WERI-Rb-1 (cell line): ENCODE measurements around the gene DMD.

ENCODE experiments used
- DNase-seq: peaks from one replicate; pipeline ENCODE4 v3.0.0-alpha.2; 2020
- H3K27ac ChIP-seq: fragments of 250-450 bp; sonication (Bioruptor Pico); 2 replicates; pipeline ENCODE4 v1.5.1; 2020; ENCODE audit warnings: mild to moderate bottlenecking, moderate library complexity
- H3K27me3 ChIP-seq: fragments of 250-450 bp; sonication (Bioruptor Pico); 2 replicates; pipeline ENCODE4 v1.5.1; 2021; ENCODE audit warnings: mild to moderate bottlenecking, low read depth, moderate library complexity; ENCODE audit not compliant: insufficient read depth, severe bottlenecking
- H3K36me3 ChIP-seq: fragments of 250-450 bp; sonication (Bioruptor Pico); 2 replicates; pipeline ENCODE4 v1.5.1; 2020; ENCODE audit warnings: mild to moderate bottlenecking, moderate library complexity
- H3K4me3 ChIP-seq: 2 replicates; pipeline ENCODE4 v1.5.1; 2011; ENCODE audit warnings: low read depth, mild to moderate bottlenecking, control low read depth, low read length
- H3K9me3 ChIP-seq: fragments of 250-450 bp; sonication (Bioruptor Pico); 2 replicates; pipeline ENCODE4 v1.5.1; 2021; ENCODE audit warnings: mild to moderate bottlenecking, moderate library complexity; ENCODE audit not compliant: severe bottlenecking
- TF ChIP-seq, protein P1 (sequence below): IDR thresholded peaks from 2 replicates; pipeline ENCODE4 v1.5.1; 2011; ENCODE audit warnings: low read depth, mild to moderate bottlenecking, control low read depth, inconsistent platforms, low read length

Gene DMD

DNA sequence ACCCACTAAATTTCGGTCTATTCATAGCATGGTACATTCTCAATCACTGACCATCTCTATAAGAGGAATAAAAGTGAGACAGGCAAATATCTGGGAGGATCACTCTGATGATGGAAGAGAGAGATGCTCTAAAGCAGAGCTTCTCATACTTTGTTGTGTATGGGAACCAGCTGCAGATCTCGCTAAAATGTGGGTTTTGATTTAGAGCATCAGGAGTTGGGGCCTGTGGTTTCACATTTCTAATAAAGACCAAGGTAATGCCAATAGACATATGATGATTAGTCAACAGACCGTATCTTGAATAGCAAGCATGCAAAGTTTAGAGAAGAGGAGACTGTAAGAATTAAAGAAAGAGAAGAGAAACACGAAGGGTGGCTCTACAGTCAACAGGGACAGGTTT, 2032.1 kb downstream of the DMD start:
- Histone ChIP-seq H3K27ac (no peak overlapping the region), H3K27me3 (peaks cover 2% of the 10 kb centered on the region), H3K9me3 (no peaks in the 10 kb centered on the region), H3K4me3 (no peak overlapping the region), H3K36me3 (no peaks in the 10 kb centered on the region)
- TF ChIP-seq, protein P1, sequence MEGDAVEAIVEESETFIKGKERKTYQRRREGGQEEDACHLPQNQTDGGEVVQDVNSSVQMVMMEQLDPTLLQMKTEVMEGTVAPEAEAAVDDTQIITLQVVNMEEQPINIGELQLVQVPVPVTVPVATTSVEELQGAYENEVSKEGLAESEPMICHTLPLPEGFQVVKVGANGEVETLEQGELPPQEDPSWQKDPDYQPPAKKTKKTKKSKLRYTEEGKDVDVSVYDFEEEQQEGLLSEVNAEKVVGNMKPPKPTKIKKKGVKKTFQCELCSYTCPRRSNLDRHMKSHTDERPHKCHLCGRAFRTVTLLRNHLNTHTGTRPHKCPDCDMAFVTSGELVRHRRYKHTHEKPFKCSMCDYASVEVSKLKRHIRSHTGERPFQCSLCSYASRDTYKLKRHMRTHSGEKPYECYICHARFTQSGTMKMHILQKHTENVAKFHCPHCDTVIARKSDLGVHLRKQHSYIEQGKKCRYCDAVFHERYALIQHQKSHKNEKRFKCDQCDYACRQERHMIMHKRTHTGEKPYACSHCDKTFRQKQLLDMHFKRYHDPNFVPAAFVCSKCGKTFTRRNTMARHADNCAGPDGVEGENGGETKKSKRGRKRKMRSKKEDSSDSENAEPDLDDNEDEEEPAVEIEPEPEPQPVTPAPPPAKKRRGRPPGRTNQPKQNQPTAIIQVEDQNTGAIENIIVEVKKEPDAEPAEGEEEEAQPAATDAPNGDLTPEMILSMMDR, result no peak
- DNase-seq, result no peak

DNA sequence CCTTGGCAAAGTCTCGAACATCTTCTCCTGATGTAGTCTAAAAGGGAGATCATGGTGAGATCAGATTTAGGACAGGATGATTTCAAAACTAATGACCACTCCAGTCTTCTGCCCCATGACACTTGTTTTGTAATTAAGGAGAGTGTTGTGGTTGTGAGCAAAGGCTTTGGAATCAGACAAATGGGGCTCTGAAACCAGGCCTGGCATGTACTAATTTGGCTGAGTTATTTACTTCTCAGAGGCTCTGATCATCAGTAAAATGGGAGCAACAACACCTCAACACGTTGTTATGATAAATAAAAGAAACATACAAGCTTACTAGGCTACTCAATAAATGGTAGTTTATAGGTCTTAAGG, 2032.6 kb downstream of the DMD start:
- DNase-seq, result no peak
- no peaks in the 10 kb centered on the region for H3K36me3 ChIP-seq
- TF ChIP-seq, protein P1, result no peak
- H3K27ac ChIP-seq, result no peak overlapping the region
- H3K9me3 ChIP-seq, result no peaks in the 10 kb centered on the region
- peaks cover 2% of the 10 kb centered on the region for H3K27me3 ChIP-seq
- no peak overlapping the region for H3K4me3 ChIP-seq

DNA sequence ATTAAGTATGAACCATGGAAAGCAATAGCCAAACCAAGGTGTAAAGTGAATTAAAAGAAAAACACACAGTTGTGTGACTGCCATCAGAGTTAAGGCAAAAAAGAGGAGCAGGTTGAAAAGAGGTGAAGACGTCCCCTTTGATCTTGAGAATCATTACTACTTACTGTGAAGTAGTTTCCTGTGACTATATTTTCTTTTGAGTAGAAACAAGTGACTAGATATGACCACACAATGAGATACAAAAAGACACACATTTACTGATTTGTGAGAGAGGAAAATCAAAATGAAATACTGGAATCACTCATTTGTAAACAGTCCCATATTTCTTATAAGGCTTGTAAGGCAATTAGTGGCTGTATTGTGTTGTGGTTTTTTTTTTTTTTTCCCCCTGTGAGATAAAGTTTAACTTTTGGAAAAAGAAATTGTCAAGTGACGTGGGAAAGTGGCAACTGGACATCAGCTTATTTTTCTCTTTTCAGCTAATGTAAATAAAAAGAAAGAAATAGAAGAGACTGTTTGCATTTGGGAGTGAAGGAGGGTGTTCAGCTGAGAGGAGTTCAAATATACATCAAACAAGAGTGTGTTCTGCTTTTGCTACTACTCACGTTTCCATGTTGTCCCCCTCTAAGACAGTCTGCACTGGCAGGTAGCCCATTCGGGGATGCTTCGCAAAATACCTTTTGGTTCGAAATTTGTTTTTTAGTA, 2033.1 kb downstream of the DMD start:
- H3K27ac ChIP-seq, result no peak overlapping the region
- DNase-seq, result no peak
- H3K4me3 ChIP-seq, result no peak overlapping the region
- H3K27me3 ChIP-seq, result peaks cover 2% of the 10 kb centered on the region
- H3K9me3 ChIP-seq, result no peaks in the 10 kb centered on the region
- TF ChIP-seq, protein P1, result no peak
- no peaks in the 10 kb centered on the region for H3K36me3 ChIP-seq

DNA sequence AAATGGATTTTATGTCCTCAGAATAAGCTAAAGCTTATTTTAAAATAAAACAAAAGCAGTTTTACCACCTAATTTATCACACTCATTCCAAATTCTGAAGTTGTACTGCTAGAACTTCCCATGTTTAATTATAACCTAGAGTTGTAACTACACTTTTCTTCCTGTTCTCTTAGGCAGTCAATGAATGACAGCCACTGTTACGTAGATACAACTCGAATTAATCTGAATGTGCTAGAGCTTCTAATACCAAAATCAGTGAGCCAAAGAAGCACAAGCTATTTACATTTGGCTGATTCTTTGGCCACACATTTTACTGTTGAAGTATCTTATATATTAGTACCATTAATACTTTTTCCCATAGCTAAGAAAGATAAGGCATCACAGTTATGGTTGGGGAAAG, 2040.6 kb downstream of the DMD start:
- no peak overlapping the region for H3K27ac ChIP-seq
- no peaks in the 10 kb centered on the region for H3K9me3 ChIP-seq
- no peak for DNase-seq
- H3K36me3 ChIP-seq, result no peaks in the 10 kb centered on the region
- TF ChIP-seq, protein P1, result no peak
- H3K27me3 ChIP-seq, result no peaks in the 10 kb centered on the region
- no peak overlapping the region for H3K4me3 ChIP-seq

DNA sequence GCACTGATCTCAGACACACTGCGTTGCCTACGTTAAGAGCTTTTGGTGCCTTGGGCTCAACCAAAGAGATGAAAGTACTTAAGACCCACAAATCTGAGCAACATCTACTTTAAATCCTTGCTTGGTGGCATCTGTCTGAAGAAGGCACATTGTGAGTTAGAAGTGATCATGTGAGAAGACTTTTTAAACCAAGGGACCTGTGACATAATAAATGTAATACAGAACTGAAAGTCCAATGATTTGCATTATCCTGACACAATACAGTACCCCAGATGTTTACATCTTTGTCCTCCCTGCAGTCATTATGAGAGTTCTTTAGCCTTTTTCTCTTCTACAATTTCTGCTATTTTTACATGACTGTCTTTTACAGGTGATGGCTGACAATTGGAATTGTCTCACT, 2042.8 kb downstream of the DMD start:
- no peak overlapping the region for H3K27ac ChIP-seq
- H3K4me3 ChIP-seq, result no peak overlapping the region
- H3K27me3 ChIP-seq, result no peaks in the 10 kb centered on the region
- no peaks in the 10 kb centered on the region for H3K36me3 ChIP-seq
- no peaks in the 10 kb centered on the region for H3K9me3 ChIP-seq
- no peak for DNase-seq
- TF ChIP-seq, protein P1, result no peak

DNA sequence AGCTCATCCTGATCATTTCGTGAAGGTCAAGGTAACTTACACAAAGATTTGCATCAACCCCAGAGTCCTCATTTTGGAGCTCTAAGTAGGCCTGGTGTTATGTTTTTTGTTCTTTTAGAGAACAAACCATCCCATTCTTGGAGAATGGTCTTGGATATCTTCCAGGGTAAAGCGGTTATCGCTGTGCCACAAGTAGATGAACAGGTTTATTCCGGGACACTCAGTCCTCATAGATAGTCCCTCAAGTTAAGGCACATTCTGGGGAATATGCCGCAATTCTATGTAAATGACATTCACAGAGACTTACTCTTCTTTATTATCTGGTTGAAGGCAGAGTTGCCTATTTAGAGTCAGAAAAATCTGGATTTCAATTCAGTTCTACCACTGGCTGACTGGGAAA, 2044.5 kb downstream of the DMD start:
- H3K27me3 ChIP-seq, result no peaks in the 10 kb centered on the region
- no peak for DNase-seq
- TF ChIP-seq, protein P1, result no peak
- H3K4me3 ChIP-seq, result no peak overlapping the region
- H3K27ac ChIP-seq, result no peak overlapping the region
- H3K36me3 ChIP-seq, result no peaks in the 10 kb centered on the region
- no peaks in the 10 kb centered on the region for H3K9me3 ChIP-seq
